ENCODE data around the gene CACNA2D3.

GRCh38 chr3:54274607-54275006 is 152.3 kb downstream of the CACNA2D3 start:
- TF ChIP-seq EZH2 (IDR thresholded peaks at IDR 0.05; ENCODE audit: low read length, unreplicated experiment) (no peak), CTCF (conservative IDR thresholded peaks at IDR 0.05; ENCODE audit: low read depth, low read length) (no peak), EZH2phosphoT487 (IDR thresholded peaks at IDR 0.05; ENCODE audit: borderline replicate concordance, low read length) (no peak)
